Measurements from ENCODE around the gene EXPH5. TPM values are rescaled to one million over a fixed set of nuclear protein-coding genes. Genes with fewer than 3 reads are reported as not detected.

EXPH5 gene
- total and polyA plus RNA-seq, 2 of the 8 experiments (the other 6 are each of a cell fraction or from before 2014, with no cell fraction given), result 1.1 to 11.5 TPM

DNA sequence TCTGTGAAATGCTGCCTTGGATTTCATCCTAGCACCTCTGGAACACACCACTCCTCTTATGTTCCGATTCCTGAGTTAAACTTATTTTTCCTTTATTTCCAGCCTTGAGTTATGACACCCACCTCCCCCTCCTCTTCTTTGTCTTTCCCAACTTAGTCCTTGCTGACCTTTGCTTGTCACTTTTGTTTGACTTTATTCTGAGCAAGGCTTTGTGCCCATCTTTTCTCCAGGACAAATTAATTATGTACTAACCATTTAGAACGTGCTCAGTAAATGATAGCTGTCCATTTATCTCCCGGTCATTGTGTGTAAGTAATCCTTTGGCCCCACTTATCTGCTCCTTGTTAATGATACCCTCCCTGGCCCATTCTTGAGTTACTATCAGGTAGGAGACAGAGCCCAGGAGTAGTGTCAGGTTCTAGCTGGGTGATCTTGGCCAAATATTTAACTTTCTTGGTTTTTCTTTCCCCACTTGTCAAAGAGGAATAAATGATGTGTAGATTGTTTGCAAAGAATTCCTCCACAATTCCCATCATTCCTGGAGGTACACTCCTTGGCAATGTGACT lies 44.2 kb downstream of the EXPH5 start:
- no peak overlapping the region for H2AK5ac ChIP-seq (ENCODE audit: low read depth, low read length)
- H3K27me3 ChIP-seq (replicated peaks in 1 of 4; ENCODE audit: control insufficient read depth in 3 of 4, extremely low read depth in 1 of 4, insufficient read depth in 3 of 4, low read length in 3 of 4), result no peaks in the 10 kb centered on the region
- DNase-seq (ENCODE audit: low read depth in 1 of 2, low spot score in 2 of 2) (no peak), FAIRE-seq (no peak)
- H4K91ac ChIP-seq (replicated peaks; ENCODE audit: insufficient read length, low read length), result no peak overlapping the region
- no peak overlapping the region for H2BK120ac ChIP-seq (replicated peaks; ENCODE audit: low read depth, low read length)
- H2BK15ac ChIP-seq (ENCODE audit: low read length), result no peak overlapping the region
- H3K56ac ChIP-seq (replicated peaks; ENCODE audit: insufficient read length, low read depth, low read length), result no peak overlapping the region
- ChIA-PET CTCF (ENCODE audit: partially characterized antibody) (no interaction called here), POLR2A (ENCODE audit: partially characterized antibody) (interaction anchor here (1.5 kb wide), 1 partner anchor 9 kb away, joined by 4 read pairs; no protein-coding TSS in a partner anchor)
- no peak overlapping the region for H4K5ac ChIP-seq (ENCODE audit: insufficient read length, low read depth, low read length)
- no peaks in the 10 kb centered on the region for H3K79me2 ChIP-seq (ENCODE audit: control insufficient read depth in 1 of 2, insufficient read depth in 2 of 2, low read length in 2 of 2)
- H4K8ac ChIP-seq (ENCODE audit: extremely low read depth, insufficient read depth, low read length), result no peak overlapping the region
- peaks cover 0 to 6% (median 2%) of the 10 kb centered on the region in 4 experiments; a peak in 3 of 7 replicates for H3K4me1 ChIP-seq (replicated peaks in 1 of 4; ENCODE audit: control insufficient read depth in 3 of 4, insufficient read depth in 4 of 4, low read length in 3 of 4)
- no peak overlapping the region for H3K27ac ChIP-seq (ENCODE audit: low read depth, low read length)
- H3K4me3 ChIP-seq (ENCODE audit: extremely low read depth in 1 of 4, insufficient read depth in 2 of 4, low read depth in 3 of 4, low read length in 4 of 4), result no peak overlapping the region
- H3K9me3 ChIP-seq (ENCODE audit: insufficient read depth in 2 of 2, low read depth in 1 of 2, low read length in 1 of 2), result no peaks in the 10 kb centered on the region
- no peaks in the 10 kb centered on the region for H4K20me1 ChIP-seq (replicated peaks in 1 of 2; ENCODE audit: control insufficient read depth in 1 of 2, insufficient read depth in 2 of 2, low read length in 2 of 2)
- H3K79me1 ChIP-seq (ENCODE audit: low read depth, low read length), result no peaks in the 10 kb centered on the region
- no peaks in the 10 kb centered on the region for H3K23me2 ChIP-seq (ENCODE audit: low read depth, low read length)
- no peak overlapping the region for H2BK12ac ChIP-seq (ENCODE audit: low read depth, low read length)
- no peak overlapping the region for H3K4ac ChIP-seq (replicated peaks; ENCODE audit: insufficient read length, low read depth, low read length)
- no peak overlapping the region for H3K9ac ChIP-seq (replicated peaks in 1 of 4; ENCODE audit: extremely low read depth in 1 of 4, low read depth in 3 of 4, low read length in 3 of 4)
- no peak overlapping the region for H3K14ac ChIP-seq (ENCODE audit: insufficient read length)
- 88% methylated on average over 3 of the region's 3 CpGs; no CpG with 5 or more reads in 1 of the 2 experiments for WGBS, 2 experiments (ENCODE audit: extremely low coverage in 1 of 2, insufficient coverage in 1 of 2, insufficient read length in 1 of 2, insufficient replicate concordance in 2 of 2, low coverage in 1 of 2, low lambda C conversion rate in 2 of 2, missing lambda C conversion rate in 1 of 2)
- no peaks in the 10 kb centered on the region for H3K36me3 ChIP-seq (ENCODE audit: control insufficient read depth in 2 of 4, insufficient read depth in 4 of 4, low read length in 3 of 4)
- H2BK5ac ChIP-seq (ENCODE audit: low read depth, low read length), result no peak overlapping the region
- no peak overlapping the region for H2BK20ac ChIP-seq (ENCODE audit: low read length)
- H3K18ac ChIP-seq (ENCODE audit: extremely low read depth, low read length), result no peak overlapping the region
- no peak overlapping the region for H3K23ac ChIP-seq (ENCODE audit: insufficient read length)
- no peak overlapping the region for H2AFZ ChIP-seq (ENCODE audit: low read length)
- no peak overlapping the region for H3K4me2 ChIP-seq (ENCODE audit: insufficient read depth in 1 of 2, low read depth in 2 of 2, low read length in 2 of 2)
- TF ChIP-seq RBBP5 (IDR thresholded peaks at IDR 0.05; ENCODE audit: borderline replicate concordance, low read depth, low read length), result no peak
- no peak for TF ChIP-seq NANOG (IDR thresholded peaks at IDR 0.05; ENCODE audit: insufficient read depth, low read depth, low read length, poor library complexity, severe bottlenecking)
- TF ChIP-seq BRCA1 (IDR thresholded peaks at IDR 0.05; ENCODE audit: low read depth, low read length), result no peak
- TF ChIP-seq TCF12 (IDR thresholded peaks at IDR 0.05; ENCODE audit: low read depth, low read length), result no peak
- TF ChIP-seq YY1 (IDR thresholded peaks at IDR 0.05; ENCODE audit: low read depth, low read length), result no peak
- TF ChIP-seq, protein P1, sequence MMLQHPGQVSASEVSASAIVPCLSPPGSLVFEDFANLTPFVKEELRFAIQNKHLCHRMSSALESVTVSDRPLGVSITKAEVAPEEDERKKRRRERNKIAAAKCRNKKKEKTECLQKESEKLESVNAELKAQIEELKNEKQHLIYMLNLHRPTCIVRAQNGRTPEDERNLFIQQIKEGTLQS (IDR thresholded peaks at IDR 0.05; ENCODE audit: insufficient read depth, low read depth, low read length), result no peak
- no peak for TF ChIP-seq SP1 (IDR thresholded peaks at IDR 0.05; ENCODE audit: low read depth, low read length)
- TF ChIP-seq RXRA (IDR thresholded peaks at IDR 0.05; ENCODE audit: insufficient read depth, low read depth, low read length), result no peak
- no peak for TF ChIP-seq EZH2 (IDR thresholded peaks at IDR 0.05; ENCODE audit: low read depth, low read length, severe bottlenecking)
- TF ChIP-seq BACH1 (IDR thresholded peaks at IDR 0.05; ENCODE audit: low read length), result no peak
- TF ChIP-seq POLR2AphosphoS5 (IDR thresholded peaks at IDR 0.05; ENCODE audit: low read depth, low read length), result no peak
- no peak for TF ChIP-seq EGR1 (IDR thresholded peaks at IDR 0.05; ENCODE audit: borderline replicate concordance, low read depth, low read length)
